Measurements from ENCODE around the gene MLLT11.

Gene MLLT11
- total RNA-seq = 3.2 to 6.8 (median 5.9) reads per million in 3 experiments

GRCh38 chr1:151060007-151060656, at the start of gene MLLT11:
TSS of gene MLLT11 (plus strand) at chr1:151060397. CDS start at chr1:151067225, 6,828 bp downstream.
- DNase-seq = no peak

- DNase-seq = no peak
Measured at GRCh38 chr1:151011154-151011850, 48.9 kb upstream of the MLLT11 start.

DNA sequence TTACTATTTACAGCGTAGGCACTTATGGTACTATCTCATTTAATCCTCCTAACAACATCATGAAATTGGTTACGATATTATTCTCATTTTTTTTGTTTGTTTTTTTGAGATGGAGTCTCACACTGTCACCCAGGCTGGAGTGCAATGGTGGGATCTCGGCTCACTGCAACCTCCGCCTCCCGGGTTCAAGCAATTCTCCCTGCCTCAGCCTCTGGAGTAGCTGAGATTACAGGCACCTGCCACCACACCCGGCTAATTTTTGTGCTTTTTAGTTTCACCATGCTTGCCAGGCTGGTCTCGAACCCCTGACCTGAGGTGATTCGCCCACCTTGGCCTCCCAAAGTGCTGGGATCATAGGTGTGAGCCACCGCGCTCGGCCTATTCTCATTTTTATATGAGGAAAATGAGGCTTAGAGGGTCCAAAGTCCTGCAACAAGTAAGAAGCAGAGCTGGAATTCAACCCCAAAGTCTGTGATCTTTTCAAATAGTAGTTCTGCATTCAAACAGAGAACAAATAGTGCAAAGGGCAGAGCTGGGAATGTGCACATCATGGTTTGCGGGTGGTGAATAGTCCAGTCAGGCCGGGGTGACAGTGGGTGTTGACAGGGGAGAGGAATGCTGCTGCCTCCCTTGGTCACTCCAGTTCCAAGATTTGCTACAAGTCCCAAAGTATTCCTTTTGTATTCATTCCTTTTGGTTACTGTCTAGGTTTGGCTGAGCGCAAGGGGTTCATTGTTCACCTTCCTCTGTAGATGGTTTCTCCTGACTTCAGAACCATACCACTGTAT, 47.3 kb upstream of the MLLT11 start:
- DNase-seq = no peak

DNA sequence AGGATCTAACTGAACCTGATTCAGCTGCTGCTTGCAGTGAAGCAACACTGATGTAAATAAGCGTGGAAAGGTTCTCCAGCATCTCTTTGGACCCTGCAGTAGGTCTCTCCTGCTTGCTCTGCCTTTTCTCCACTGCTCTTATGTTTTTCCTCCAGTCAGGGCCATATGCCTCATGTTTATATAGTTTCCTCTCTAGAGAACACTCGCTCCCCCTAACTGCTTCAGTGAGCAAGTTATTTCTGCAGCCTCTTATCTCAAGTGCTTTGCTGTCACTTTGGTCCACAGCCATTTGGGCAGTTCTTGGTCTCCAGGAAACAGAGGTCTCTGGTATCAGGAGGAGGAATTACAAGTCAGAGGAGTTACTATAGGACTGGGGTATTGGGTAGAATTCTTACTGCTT, 46.7 kb upstream of the MLLT11 start:
- DNase-seq = no peak

DNA sequence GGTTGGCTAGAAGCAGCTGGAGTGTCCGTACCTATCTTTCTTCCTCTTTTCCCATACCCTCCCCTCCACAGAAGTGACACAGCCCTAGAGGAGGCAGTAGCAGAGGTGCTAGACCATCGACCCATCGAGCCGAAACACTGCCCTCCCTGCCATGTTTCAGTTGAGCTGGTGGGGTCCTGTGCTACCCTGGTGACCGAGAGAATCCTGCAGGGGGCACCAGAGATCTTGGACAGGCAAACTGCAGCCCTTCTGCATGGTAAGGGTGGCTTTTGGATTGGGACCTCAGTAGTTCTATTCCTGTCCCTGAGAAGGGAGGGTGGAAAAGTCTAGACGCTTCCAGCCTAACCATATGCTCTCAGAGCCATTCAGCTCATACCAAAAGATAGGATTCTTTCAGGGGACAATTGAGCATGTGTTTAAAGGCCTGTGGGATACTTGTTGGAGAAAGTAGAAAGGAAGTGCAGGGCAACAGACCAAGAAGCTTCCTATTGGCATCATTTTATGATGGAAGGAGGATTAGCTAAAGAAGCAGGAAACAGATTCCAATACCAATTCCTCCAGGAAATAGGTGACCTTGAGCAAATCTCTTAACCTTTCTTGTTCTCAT, 35.6 kb upstream of the MLLT11 start:
- DNase-seq = peak; percentile 80

- DNase-seq = no peak
Measured at GRCh38 chr1:151026460-151026859, 33.7 kb upstream of the MLLT11 start.

- DNase-seq = no peak
Measured at GRCh38 chr1:151032164-151032563, 28.0 kb upstream of the MLLT11 start.

DNA sequence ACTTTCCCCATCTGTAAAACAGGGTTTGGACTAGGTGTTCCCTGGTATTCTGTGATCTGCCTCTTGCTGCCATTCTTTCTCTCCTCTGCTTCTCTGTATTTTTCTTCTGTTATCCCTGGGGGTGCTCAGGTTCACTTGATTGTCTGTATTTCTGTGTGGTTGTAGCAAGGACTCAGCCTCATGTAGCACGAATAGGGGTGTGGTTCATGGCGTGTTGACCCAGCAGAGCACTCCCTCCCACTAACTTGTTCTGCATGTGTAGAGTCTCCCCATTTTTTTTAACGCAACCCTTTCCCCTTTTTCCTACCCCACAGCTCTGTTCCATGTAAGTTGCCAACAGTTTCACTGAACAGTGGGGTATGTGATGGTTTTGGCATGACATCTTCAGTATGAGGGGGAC, 25.0 kb upstream of the MLLT11 start:
- no peak for DNase-seq

DNA sequence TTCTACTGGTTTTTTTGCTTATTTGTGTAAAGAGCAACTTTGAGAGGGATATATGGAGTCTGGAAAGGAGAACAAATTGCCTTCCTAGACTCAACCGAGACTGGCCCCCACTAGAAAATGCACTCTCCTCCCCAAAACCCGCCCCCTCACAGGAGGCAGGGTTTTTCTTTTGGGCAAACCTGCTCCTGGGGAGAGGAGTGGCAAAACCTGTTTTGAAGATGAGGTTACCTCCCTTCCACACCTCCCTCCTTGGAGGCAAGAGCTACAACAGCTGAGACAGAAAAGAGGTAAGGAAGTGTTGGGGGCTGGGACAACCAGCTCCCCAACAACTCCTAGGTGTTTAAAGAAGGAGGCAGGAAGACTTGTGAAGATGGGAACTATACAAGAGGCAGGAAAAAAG, 23.8 kb upstream of the MLLT11 start, which contains the start of gene BNIPL:
BNIPL (plus strand) TSS at position 231 of the 400 bp plus-strand sequence; CDS start at position 371, 140 bp downstream.
- DNase-seq = no peak

- DNase-seq = no peak
Measured at GRCh38 chr1:151037032-151037431, 23.2 kb upstream of the MLLT11 start.

GRCh38 chr1:151039521-151039920, 20.7 kb upstream of the MLLT11 start:
- no peak for DNase-seq

DNA sequence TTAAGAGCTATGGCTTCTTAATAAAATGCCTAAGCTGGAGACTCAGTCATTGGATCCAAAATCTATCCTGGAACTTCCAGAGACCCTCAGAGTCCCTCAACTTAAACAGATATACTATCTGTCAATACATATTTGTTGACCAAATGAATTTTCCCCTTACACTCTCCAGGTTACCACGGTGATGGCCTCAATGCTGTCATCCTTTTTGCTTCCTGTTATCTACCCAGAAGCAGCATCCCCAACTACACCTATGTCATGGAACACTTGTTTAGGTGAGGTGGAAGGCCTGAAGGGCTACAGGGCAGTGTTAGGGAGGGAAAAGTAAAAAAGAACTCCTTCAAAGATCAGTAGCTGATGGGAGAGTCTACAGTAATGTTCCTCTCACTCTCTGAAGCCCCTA, 17.0 kb upstream of the MLLT11 start:
- no peak for DNase-seq

GRCh38 chr1:151047591-151047924, 12.6 kb upstream of the MLLT11 start, which contains the start of gene C1orf56:
TSS of gene C1orf56 (plus strand) at chr1:151047751. CDS start at chr1:151047848, 97 bp downstream.
- peak; percentile 40 for DNase-seq

DNA sequence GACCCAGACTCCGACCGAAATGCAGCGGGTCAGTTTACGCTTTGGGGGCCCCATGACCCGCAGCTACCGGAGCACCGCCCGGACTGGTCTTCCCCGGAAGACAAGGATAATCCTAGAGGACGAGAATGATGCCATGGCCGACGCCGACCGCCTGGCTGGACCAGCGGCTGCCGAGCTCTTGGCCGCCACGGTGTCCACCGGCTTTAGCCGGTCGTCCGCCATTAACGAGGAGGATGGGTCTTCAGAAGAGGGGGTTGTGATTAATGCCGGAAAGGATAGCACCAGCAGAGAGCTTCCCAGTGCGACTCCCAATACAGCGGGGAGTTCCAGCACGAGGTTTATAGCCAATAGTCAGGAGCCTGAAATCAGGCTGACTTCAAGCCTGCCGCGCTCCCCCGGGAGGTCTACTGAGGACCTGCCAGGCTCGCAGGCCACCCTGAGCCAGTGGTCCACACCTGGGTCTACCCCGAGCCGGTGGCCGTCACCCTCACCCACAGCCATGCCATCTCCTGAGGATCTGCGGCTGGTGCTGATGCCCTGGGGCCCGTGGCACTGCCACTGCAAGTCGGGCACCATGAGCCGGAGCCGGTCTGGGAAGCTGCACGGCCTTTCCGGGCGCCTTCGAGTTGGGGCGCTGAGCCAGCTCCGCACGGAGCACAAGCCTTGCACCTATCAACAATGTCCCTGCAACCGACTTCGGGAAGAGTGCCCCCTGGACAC, 12.1 kb upstream of the MLLT11 start:
- peak; percentile 53 for DNase-seq

- DNase-seq = no peak
Measured at GRCh38 chr1:151048645-151049032, 11.6 kb upstream of the MLLT11 start.

DNA sequence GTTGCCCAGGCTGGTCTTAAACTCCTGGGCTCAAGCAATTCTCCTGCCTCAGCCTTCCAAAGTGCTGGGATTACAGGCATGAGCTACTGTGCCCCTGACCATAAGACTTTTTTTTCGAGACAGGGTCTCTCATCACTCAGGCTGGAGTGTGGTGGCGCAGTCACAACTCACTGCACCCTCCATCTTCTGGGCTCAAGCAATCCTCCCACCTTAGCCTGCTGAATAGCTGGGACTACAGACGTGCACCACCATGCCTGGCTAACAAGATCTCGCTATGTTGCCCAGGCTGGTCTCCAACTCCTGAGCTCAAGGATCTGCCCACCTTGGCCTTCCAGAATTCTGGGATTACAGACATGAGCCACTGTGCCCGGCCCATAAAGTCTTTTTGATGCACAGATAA, 10.7 kb upstream of the MLLT11 start:
- no peak for DNase-seq

DNA sequence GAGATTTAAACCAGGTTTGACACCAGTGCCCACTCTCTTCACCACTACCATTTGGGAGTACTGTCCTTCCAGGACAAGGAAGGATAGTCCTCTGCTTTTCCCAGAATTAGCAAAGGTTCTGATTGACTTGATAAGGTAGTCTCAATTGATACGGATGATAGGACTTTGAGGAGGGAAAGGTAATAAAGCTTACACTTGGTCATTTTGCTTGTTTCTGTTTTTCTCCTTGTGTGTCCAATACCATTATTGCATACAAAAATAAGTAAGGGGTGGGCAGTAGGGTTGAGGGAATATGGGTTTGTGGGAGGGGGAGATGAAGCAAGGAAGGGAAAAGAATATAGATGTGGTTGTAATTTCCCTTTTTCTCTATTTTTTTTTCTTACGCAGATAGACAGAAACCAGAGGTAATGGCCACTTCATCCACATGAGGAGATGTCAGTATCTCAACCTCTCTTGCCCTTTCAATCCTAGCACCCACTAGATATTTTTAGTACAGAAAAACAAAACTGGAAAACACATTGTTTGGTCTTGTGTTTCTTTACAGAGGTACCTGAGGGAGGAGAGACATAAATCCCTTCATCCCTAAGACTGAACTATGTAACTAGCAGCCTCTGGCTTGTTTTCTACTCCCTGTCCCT, 10.0 kb upstream of the MLLT11 start:
- DNase-seq = no peak

GRCh38 chr1:151051356-151052009, 8.7 kb upstream of the MLLT11 start:
- no peak for DNase-seq

- DNase-seq = no peak
Measured at GRCh38 chr1:151054971-151055547, 5.1 kb upstream of the MLLT11 start.

DNA sequence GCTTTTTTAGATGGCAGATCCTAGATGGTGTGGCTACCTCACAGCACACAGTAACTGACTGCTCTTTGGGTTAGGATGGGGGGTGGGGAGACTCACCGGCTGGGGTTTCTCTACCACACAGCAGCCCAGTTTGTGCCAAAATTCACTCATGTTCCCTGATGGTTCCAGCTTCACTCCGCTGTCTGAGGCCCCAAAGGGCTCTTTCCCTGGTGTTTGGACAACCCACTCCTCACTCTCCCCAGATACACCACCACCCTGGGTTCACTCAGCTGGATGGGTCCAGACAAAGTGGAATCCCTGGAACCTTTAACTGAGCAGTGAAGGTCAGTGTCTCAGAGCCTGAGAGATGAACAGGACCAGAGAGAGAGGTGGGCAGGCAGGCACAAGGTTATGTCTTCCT, 4.6 kb upstream of the MLLT11 start:
- no peak for DNase-seq

- peak; percentile 69 for DNase-seq
Measured at GRCh38 chr1:151056149-151056548, 4.0 kb upstream of the MLLT11 start.
